Measurements from ENCODE around the gene TCF7L2.

- TF ChIP-seq TCF7L2 (IDR thresholded peaks at IDR 0.05; ENCODE audit: low read depth, low read length) = no peak
- no peak for TF ChIP-seq CTCF (IDR thresholded peaks at IDR 0.05)
- TF ChIP-seq POLR2AphosphoS5 (IDR thresholded peaks at IDR 0.05; ENCODE audit: low read depth, low read length) = no peak
- no peak for TF ChIP-seq SIN3A (IDR thresholded peaks at IDR 0.05; ENCODE audit: borderline replicate concordance, insufficient read depth, low read depth, low read length)
- no peak for TF ChIP-seq REST (IDR thresholded peaks at IDR 0.05; ENCODE audit: insufficient read depth in 1 of 2, low read depth in 2 of 2, low read length in 1 of 2)
Observed at GRCh38 chr10:113061054-113061430, 111.0 kb downstream of the TCF7L2 start.
